ENCODE results near the gene RALB.

GRCh38 chr2:120224735-120225548 is 27.7 kb upstream of the RALB start:
- TF ChIP-seq GATA2 (IDR thresholded peaks at IDR 0.05; ENCODE audit: low read depth, low read length) (no peak), GATA3 (IDR thresholded peaks at IDR 0.05; ENCODE audit: low read depth, low read length) (no peak)

Data from SH-SY5Y (cell line).